ENCODE results near the gene SERHL2. TPM values are rescaled to one million over a fixed set of nuclear protein-coding genes. Genes with fewer than 3 reads are reported as not detected.

The SERHL2 gene
- total and polyA plus RNA-seq, 2 donors from 2014 or later = 3.1 to 4.9 TPM

DNA sequence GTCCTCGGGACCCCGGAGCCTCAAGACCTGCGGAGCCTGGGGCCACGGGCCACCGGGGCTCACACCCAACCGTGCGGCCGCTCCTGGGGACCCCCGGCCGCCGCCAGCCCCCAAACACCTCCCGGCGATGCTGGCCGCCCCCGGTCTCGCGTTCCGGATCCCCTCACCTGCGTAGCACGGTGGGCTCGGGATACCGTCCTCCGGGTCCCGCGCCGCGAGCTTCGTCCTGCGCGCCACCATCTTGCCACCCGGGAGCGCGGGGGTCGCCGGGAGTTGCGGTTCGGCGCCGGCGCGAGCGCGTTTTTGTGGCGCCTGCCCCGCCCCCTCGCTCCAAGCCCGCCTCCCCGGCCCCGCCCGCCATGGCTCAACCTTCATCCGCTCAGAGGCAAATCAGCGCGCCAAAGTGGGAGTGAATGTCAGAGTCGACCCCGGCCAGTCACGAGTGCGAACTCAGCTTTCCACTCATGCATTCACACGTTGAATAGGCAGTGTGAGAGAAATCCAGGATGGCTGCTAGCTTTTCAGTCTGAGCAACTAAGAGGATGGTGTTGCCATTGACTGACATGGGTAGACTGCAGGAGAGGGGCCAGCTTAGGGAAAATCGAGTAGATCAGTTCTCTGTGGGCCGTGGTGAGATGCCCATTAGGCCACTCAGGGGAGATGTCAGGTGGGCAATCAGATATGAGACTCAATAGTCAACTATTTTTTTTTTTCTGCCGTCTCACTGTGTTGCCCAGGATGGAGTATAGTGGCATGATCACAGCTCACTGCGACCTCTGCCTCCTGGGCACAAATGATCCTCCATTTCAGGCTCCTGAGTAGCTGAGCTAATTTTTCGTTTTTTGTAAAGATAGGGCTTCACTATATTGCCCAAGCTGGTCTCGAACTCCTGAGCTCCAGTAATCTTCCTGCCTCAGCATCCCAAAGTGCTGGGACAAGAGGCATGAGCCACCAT, 28.3 kb downstream of the SERHL2 start:
- TF ChIP-seq, protein P1, sequence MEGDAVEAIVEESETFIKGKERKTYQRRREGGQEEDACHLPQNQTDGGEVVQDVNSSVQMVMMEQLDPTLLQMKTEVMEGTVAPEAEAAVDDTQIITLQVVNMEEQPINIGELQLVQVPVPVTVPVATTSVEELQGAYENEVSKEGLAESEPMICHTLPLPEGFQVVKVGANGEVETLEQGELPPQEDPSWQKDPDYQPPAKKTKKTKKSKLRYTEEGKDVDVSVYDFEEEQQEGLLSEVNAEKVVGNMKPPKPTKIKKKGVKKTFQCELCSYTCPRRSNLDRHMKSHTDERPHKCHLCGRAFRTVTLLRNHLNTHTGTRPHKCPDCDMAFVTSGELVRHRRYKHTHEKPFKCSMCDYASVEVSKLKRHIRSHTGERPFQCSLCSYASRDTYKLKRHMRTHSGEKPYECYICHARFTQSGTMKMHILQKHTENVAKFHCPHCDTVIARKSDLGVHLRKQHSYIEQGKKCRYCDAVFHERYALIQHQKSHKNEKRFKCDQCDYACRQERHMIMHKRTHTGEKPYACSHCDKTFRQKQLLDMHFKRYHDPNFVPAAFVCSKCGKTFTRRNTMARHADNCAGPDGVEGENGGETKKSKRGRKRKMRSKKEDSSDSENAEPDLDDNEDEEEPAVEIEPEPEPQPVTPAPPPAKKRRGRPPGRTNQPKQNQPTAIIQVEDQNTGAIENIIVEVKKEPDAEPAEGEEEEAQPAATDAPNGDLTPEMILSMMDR (IDR thresholded peaks at IDR 0.05; ENCODE audit: borderline replicate concordance, extremely low read depth, insufficient read depth) = no peak
- no peak overlapping the region for H3K27ac ChIP-seq (ENCODE audit: low read depth in 2 of 2, low read length in 2 of 2)

DNA sequence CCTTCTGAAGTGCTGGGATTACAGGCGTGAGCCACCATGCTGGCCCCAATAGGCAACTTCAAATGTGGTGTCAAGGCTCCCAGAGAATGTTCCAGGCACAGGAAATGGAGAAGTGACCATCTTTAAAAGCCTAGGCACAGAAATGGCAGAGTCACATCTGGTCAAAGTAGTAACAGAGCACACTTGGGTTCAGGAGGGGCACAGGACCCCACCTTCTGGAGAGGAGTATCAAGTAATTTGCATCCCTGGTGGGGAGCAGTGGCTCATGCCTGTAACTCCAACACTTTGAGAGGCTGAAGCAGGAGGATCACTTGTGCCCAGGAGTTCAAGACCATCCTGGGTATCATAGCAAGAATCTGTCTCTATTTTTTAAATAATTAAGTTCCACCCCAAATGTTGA, 29.2 kb downstream of the SERHL2 start:
- FAIRE-seq = no peak
- no peaks in the 10 kb centered on the region for H3K4me1 ChIP-seq (ENCODE audit: control insufficient read depth in 2 of 3, insufficient read depth in 2 of 3, low read depth in 1 of 3, low read length in 3 of 3)

More for the DNA sequence above, 28.3 kb downstream of the SERHL2 start:
- peaks cover 3 to 39% (median 19%) of the 10 kb centered on the region in 3 donors for H3K36me3 ChIP-seq (ENCODE audit: control insufficient read depth in 2 of 3, insufficient read depth in 3 of 3, low read length in 3 of 3)
- DNase-seq (peak; percentile 85 to 94 (median 91)), FAIRE-seq (no peak)
- intact Hi-C loops (cut with DNase I) = no loop called here
- no peaks in the 10 kb centered on the region for H3K4me1 ChIP-seq (ENCODE audit: control insufficient read depth in 2 of 3, insufficient read depth in 2 of 3, low read depth in 1 of 3, low read length in 3 of 3)
- no peaks in the 10 kb centered on the region for H3K27me3 ChIP-seq (ENCODE audit: control insufficient read depth, insufficient read depth, low read length)
- H3K9me3 ChIP-seq (ENCODE audit: control insufficient read depth in 2 of 3, insufficient read depth in 1 of 3, low read length in 3 of 3) = no peaks in the 10 kb centered on the region
- H3K4me3 ChIP-seq (ENCODE audit: low read length in 3 of 3) = peak overlapping the region; percentile 61 to 70 (median 64)
- peak overlapping the region in 2 of 3 donors; percentile 46 to 61 for H3K9ac ChIP-seq (ENCODE audit: low read length in 3 of 3)

DNA sequence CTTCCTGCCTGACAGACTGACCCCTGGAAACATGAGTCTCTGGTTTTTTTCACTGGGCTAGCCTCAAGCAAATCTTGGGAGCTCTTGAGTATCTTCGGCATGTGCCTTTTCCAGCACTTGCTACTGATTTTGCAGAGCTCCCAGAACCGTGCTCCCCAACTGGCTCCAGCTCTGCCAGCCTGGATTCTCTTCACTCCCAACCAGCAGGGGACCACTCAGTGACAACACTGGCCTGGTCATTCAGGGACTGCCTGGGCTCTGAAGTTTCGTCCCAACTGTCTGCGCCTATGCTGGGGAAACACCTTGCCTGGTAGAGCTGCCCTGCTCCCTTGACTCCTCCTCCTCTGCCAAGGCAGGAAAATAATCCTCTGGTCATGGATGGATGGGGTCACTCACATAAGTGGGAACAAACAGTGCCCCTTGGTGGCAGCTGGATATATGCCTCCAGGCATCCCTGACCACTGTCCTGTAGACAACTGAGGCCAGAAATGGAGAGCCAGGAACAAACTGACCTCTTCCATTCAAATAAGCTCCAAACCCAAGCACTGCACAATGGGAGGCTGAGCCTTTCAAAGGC, 30.7 kb downstream of the SERHL2 start:
- TF ChIP-seq, protein P1 (IDR thresholded peaks at IDR 0.05; ENCODE audit: borderline replicate concordance, extremely low read depth, insufficient read depth) = no peak
- H3K27me3 ChIP-seq (ENCODE audit: control insufficient read depth, insufficient read depth, low read length) = no peaks in the 10 kb centered on the region
- intact Hi-C loops (cut with DNase I) = no loop called here
- H3K4me3 ChIP-seq (ENCODE audit: low read length in 3 of 3) = no peak overlapping the region
- peaks cover 10 to 48% (median 30%) of the 10 kb centered on the region in 3 donors for H3K36me3 ChIP-seq (ENCODE audit: control insufficient read depth in 2 of 3, insufficient read depth in 3 of 3, low read length in 3 of 3)
- no peak for DNase-seq
- no peaks in the 10 kb centered on the region for H3K9me3 ChIP-seq (ENCODE audit: control insufficient read depth in 2 of 3, insufficient read depth in 1 of 3, low read length in 3 of 3)
- no peak overlapping the region for H3K9ac ChIP-seq (ENCODE audit: low read length in 3 of 3)
- no peak overlapping the region for H3K27ac ChIP-seq (ENCODE audit: low read depth in 2 of 2, low read length in 2 of 2)
- FAIRE-seq = no peak
- no peaks in the 10 kb centered on the region for H3K4me1 ChIP-seq (ENCODE audit: control insufficient read depth in 2 of 3, insufficient read depth in 2 of 3, low read depth in 1 of 3, low read length in 3 of 3)

More for the DNA sequence above, 29.2 kb downstream of the SERHL2 start:
- DNase-seq = no peak
- Histone ChIP-seq H3K36me3 (ENCODE audit: control insufficient read depth in 2 of 3, insufficient read depth in 3 of 3, low read length in 3 of 3) (peaks cover 10 to 48% (median 27%) of the 10 kb centered on the region in 3 donors), H3K27me3 (ENCODE audit: control insufficient read depth, insufficient read depth, low read length) (no peaks in the 10 kb centered on the region), H3K9me3 (ENCODE audit: control insufficient read depth in 2 of 3, insufficient read depth in 1 of 3, low read length in 3 of 3) (no peaks in the 10 kb centered on the region), H3K4me3 (ENCODE audit: low read length in 3 of 3) (no peak overlapping the region), H3K27ac (ENCODE audit: low read depth in 2 of 2, low read length in 2 of 2) (no peak overlapping the region), H3K9ac (ENCODE audit: low read length in 3 of 3) (no peak overlapping the region)
- TF ChIP-seq, protein P1 (IDR thresholded peaks at IDR 0.05; ENCODE audit: borderline replicate concordance, extremely low read depth, insufficient read depth) = no peak
- intact Hi-C loops (cut with DNase I) = no loop called here
